OCI-LY3 (cell line): ENCODE results near the gene RBM20.

Experiments
- CTCF ChIP-seq: fragments of 200-600, 300-600 bp; sonication (generic); IDR thresholded peaks from 2 replicates; pipeline ENCODE4 v1.5.1; 2014; ENCODE audit warnings: antibody characterized with exemption, low read length, low read depth
- EZH2phosphoT487 ChIP-seq: fragments of 200-600 bp; shearing (Covaris generic); IDR thresholded peaks from 2 replicates; pipeline ENCODE4 v1.6.1; 2018; ENCODE audit warnings: antibody characterized with exemption, mixed run types, low read depth

DNA sequence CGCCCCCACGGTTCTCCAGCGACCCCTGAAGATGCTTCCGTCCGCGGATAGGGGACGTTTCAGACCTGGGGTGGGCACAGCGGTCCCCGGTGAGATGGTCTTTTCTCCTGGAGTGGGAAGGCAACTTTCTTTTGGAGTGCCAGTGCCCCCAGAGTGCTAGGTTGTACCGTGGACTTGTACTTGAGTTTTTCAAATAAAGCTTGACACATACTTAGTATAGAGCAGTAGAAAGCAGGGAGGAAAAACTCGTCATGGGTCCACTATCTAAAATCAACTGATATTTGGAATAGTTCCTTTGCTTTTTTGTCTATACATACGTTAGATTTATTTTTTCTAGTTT is 28.4 kb downstream of the RBM20 start:
- TF ChIP-seq CTCF (no peak), EZH2phosphoT487 (no peak)
